Esophagus squamous epithelium (tissue), 5 donors: ENCODE data around the gene VTI1B. TPM values are rescaled to one million over a fixed set of nuclear protein-coding genes. Genes with fewer than 3 reads are reported as not detected.
"Not testable (repeated sequence)": the region's sequence is repeated elsewhere in the genome, so short reads cannot be mapped to it uniquely, and the experiment has no call there.

Experiments used
- DNase-seq: peaks from one replicate; lab custom pipeline; 2025; lab: John Stamatoyannopoulos, UW
- H3K27ac ChIP-seq, 4 donors: fragments of 200-600 bp; sonication (generic); one replicate each; pipeline ENCODE4 v1.5.1; 2016 to 2019; ENCODE audit warnings: mild to moderate bottlenecking in 1 of 4
- H3K27me3 ChIP-seq, 4 donors: fragments of 200-600 bp; sonication (generic); 1 replicate in 3 of 4; 2 replicates in 1 of 4; pipeline versions ENCODE4 v1.5.1 to v1.6.0; 2017 to 2021; ENCODE audit warnings: antibody characterized with exemption in 1 of 4
- H3K36me3 ChIP-seq, 3 donors: fragments of 200-600 bp; sonication (generic); one replicate each; pipeline ENCODE4 v1.5.1; 2016 to 2019
- H3K4me1 ChIP-seq, 3 donors: fragments of 200-600 bp; sonication (generic); one replicate each; pipeline ENCODE4 v1.5.1; 2017 to 2019
- H3K4me3 ChIP-seq, 4 donors: fragments of 200-600 bp; sonication (generic); 1 replicate in 3 of 4; 2 replicates in 1 of 4; pipeline ENCODE4 v1.5.1; 2016 to 2019; ENCODE audit warnings: mild to moderate bottlenecking in 2 of 4, moderate library complexity in 1 of 4
- H3K9me3 ChIP-seq, 3 donors: fragments of 200-600 bp; sonication (generic); one replicate each; pipeline ENCODE4 v1.5.1; 2016 to 2019
- POLR2A ChIP-seq, 4 donors: fragments of 450-650 bp; IDR thresholded peaks; one replicate each; pipeline ENCODE4 v1.6.1; 2017; ENCODE audit warnings: antibody characterized with exemption in 4 of 4, mild to moderate bottlenecking in 4 of 4, moderate library complexity in 3 of 4
- WGBS, 2 donors: methylation state at CpG; one replicate each; pipeline ENCODE4 v1.1.5; 2018; 5-methylcytosine and 5-hydroxymethylcytosine counted together
- intact Hi-C: fragments of 100-400 bp; cut with DNase I; formaldehyde crosslinking; loops from one replicate; pipeline ENCODE4 v1.15.0; 2022
- total RNA-seq, 4 donors: library from RNA; depleted of rRNA; stranded (reverse); fragments of >200 nt; gene quantifications; one replicate each; pipeline ENCODE4 v1.1.0, GENCODE V29; 2016
- TF ChIP-seq, protein P1 (sequence below), 6 experiments: fragments of 450-650 bp in 4 of 6; fragments of 200-600 bp in 2 of 6; sonication (generic) in 2 of 6; IDR thresholded peaks; one replicate each; pipeline ENCODE4 v1.5.1; 2016 to 2019; ENCODE audit warnings: antibody characterized with exemption in 6 of 6, mild to moderate bottlenecking in 4 of 6, moderate library complexity in 4 of 6
- donor health status: DM: yes; HTN: yes; CAD: no.

VTI1B gene
- total RNA-seq, 4 donors from 2014 or later, result 41.3 to 57.7 (median 52.3) TPM

DNA sequence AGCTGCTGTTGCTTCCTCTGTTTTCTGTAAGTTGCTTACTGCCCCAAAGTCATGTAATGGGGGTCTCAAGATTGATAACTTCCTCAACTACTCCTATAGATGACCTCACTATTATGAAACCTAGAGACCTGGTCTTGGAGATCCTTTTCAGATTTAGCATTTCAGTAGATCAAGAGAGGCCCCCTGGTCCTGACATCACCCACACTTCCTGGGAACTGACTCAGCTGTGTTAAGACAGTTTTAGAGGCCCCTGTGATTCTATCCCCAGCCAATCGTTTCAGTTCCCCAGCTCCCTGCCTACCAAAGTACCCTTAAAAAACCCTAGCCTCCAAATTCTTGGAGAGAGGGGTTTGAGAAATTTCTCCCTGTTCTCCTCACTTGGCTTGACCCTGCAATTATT, 63.9 kb downstream of the VTI1B start:
- Histone ChIP-seq H3K4me1 (no peaks in the 10 kb centered on the region), H3K4me3 (no peak overlapping the region), H3K27me3 (peaks cover 0 to 6% (median 0%) of the 10 kb centered on the region in 4 donors), H3K36me3 (no peaks in the 10 kb centered on the region), H3K27ac (no peak overlapping the region), H3K9me3 (no peaks in the 10 kb centered on the region)
- TF ChIP-seq, protein P1, sequence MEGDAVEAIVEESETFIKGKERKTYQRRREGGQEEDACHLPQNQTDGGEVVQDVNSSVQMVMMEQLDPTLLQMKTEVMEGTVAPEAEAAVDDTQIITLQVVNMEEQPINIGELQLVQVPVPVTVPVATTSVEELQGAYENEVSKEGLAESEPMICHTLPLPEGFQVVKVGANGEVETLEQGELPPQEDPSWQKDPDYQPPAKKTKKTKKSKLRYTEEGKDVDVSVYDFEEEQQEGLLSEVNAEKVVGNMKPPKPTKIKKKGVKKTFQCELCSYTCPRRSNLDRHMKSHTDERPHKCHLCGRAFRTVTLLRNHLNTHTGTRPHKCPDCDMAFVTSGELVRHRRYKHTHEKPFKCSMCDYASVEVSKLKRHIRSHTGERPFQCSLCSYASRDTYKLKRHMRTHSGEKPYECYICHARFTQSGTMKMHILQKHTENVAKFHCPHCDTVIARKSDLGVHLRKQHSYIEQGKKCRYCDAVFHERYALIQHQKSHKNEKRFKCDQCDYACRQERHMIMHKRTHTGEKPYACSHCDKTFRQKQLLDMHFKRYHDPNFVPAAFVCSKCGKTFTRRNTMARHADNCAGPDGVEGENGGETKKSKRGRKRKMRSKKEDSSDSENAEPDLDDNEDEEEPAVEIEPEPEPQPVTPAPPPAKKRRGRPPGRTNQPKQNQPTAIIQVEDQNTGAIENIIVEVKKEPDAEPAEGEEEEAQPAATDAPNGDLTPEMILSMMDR (IDR thresholded peaks at IDR 0.05), result no peak
- TF ChIP-seq POLR2A (IDR thresholded peaks at IDR 0.05), result no peak
- intact Hi-C loops, result loop anchor here (10.0 kb wide), 1 partner anchor 54 kb away; no protein-coding TSS in a partner anchor
- WGBS, 2 donors, result 57 to 72% methylated on average over 1 of the region's 1 CpG
- DNase-seq, result no peak

DNA sequence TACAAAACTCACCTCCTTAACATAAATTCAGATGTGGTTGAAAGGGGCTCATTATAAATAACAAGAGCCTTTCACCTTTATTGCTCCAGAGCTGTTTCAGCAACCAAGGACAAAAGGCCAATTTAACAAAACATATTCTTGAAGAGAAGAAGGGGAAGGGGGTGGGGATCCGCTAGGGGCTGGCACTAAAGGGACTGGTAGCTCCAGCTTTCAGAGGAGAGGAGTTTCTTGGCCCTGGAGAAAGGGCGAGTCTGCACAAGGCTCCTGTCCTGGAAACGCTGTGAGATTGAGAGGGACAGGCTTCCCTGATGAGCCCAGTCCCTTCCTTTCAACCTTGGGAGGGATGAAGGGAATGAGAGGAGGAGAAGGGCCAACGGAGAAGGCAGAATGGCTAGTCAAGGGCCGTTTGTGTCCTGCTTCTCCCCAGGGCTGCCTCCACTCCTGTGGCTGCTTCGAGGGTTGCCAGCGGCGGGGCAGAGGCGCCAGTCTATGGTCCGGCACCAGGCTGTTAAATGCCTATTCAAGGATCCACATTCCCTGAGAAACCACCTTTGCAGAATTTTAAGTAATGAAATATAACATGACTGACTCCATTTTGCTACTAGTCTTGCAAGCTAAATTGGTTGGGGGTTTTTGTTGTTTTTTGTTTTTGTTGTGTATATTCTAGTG, 64.7 kb downstream of the VTI1B start:
- TF ChIP-seq, protein P1 (IDR thresholded peaks at IDR 0.05), result no peak
- no peak for TF ChIP-seq POLR2A (IDR thresholded peaks at IDR 0.05)
- H3K4me3 ChIP-seq, result no peak overlapping the region
- WGBS, 2 donors, result 64 to 76% methylated on average over 10 of the region's 10 CpGs
- DNase-seq, result no peak
- no peaks in the 10 kb centered on the region for H3K4me1 ChIP-seq
- no peaks in the 10 kb centered on the region for H3K36me3 ChIP-seq
- intact Hi-C loops, result loop anchor here (10.0 kb wide), 1 partner anchor 55 kb away; no protein-coding TSS in a partner anchor
- H3K27ac ChIP-seq, result no peak overlapping the region
- H3K27me3 ChIP-seq, result peaks cover 0 to 6% (median 0%) of the 10 kb centered on the region in 4 donors
- H3K9me3 ChIP-seq, result no peaks in the 10 kb centered on the region

DNA sequence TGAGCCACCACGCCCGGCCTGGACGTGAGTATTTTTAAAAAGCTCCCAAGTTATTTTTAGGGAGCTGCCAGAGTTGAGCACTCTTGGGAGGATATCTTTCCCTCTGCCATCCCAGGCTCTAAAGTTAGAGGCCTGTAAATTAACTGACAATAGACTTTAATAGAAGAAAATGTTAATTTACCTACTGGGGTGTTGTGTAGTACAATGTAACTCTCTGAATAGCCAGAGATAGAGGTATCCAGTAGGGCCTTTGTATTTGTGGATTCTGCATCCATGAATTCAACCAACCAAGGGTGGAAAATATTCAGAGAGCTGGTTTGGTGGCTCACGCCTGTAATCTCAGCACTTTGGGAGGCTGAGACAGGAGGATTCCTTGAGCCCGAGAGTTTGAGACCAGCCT, 66.8 kb downstream of the VTI1B start:
- no peaks in the 10 kb centered on the region for H3K9me3 ChIP-seq
- H3K36me3 ChIP-seq, result no peaks in the 10 kb centered on the region
- no peak for DNase-seq
- no peak overlapping the region for H3K4me3 ChIP-seq
- H3K4me1 ChIP-seq, result no peaks in the 10 kb centered on the region
- H3K27ac ChIP-seq, result no peak overlapping the region
- H3K27me3 ChIP-seq, result peaks cover 0 to 6% (median 0%) of the 10 kb centered on the region in 4 donors
- WGBS, 2 donors, result 84 to 100% methylated on average over 2 to 4 of the region's 5 CpGs
- intact Hi-C loops, result no loop called here
- no peak for TF ChIP-seq POLR2A (IDR thresholded peaks at IDR 0.05)
- TF ChIP-seq, protein P1 (IDR thresholded peaks at IDR 0.05), result no peak

DNA sequence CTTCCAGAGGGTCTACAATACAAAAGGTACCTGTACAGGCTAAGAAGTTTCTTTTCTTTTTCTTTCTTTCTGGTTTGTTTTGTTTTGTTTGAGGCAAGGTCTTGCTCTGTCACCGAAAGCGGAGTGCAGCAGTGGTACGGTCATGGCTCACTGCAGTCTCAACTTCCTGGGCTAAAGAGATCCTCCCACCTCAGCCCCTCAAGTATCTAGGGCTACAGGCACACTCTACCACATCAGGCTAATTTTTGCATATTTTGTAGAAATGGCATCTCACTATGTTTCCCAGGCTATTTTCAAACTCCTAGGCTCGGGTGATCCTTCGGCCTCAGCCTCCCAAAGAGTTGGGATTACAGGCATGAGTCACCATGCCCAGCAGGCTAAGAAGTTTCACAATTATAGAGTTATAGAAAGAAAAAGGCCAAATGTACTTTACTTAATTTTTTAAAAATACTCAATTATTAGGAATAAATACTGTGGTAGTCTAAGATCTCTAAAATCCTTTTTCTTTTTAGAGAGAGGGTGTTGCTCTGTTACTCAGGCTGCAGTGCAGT, 71.4 kb downstream of the VTI1B start:
- no peak overlapping the region for H3K4me3 ChIP-seq
- peaks cover 3 to 23% (median 11%) of the 10 kb centered on the region in 3 donors for H3K4me1 ChIP-seq
- WGBS, 2 donors, result 56 to 64% methylated on average over 5 of the region's 5 CpGs
- no peaks in the 10 kb centered on the region for H3K36me3 ChIP-seq
- H3K9me3 ChIP-seq, result no peaks in the 10 kb centered on the region
- no peak overlapping the region for H3K27ac ChIP-seq
- no peak for TF ChIP-seq POLR2A (IDR thresholded peaks at IDR 0.05)
- TF ChIP-seq, protein P1 (IDR thresholded peaks at IDR 0.05), result no peak
- no peak for DNase-seq
- no peaks in the 10 kb centered on the region for H3K27me3 ChIP-seq
- intact Hi-C loops, result no loop called here

DNA sequence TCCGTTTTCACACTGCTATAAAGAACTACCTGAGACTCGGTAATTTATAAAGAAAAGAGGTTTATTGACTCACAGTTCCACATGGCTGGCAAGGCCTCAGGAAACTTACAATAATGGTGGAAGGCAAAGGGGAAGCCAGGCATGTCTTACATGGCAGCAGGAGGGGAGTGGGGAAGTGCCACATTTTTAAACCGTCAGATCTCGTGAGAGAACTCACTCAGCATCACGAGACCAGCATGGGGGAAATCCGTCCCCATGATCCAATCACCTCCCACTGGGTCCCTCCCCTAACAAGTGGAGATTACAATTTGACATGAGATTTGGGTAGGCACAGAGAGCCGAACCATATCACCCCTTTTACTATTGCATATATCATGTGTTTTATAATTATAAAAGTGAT, 72.4 kb downstream of the VTI1B start:
- no peak for DNase-seq
- no peak overlapping the region for H3K27ac ChIP-seq
- WGBS, 2 donors, result 58 to 65% methylated on average over 6 to 7 of the region's 7 CpGs
- H3K9me3 ChIP-seq, result no peaks in the 10 kb centered on the region
- TF ChIP-seq, protein P1 (IDR thresholded peaks at IDR 0.05), result no peak
- no peak for TF ChIP-seq POLR2A (IDR thresholded peaks at IDR 0.05)
- peaks cover 3 to 24% (median 11%) of the 10 kb centered on the region in 3 donors for H3K4me1 ChIP-seq
- intact Hi-C loops, result no loop called here
- H3K36me3 ChIP-seq, result no peaks in the 10 kb centered on the region
- H3K27me3 ChIP-seq, result no peaks in the 10 kb centered on the region
- H3K4me3 ChIP-seq, result no peak overlapping the region

DNA sequence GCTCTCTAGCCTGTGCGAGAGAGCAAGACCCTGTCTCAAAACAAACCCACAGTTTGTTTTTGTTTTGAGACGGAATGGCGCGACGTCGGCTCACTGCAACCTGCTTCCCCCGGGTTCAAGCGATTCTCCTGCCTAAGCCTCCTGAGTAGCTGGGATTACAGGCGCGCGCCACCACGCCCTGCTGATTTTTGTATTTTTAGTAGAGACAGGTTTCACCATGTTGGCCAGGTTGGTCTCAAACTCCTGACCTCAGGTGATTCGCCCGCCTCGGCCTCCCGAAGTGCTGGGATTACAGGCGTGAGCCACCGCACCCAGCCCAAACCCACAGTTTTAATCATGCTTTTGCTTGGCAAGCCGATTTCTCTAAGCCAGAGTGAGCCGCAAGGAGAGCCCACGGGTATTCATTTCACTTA, 73.9 kb downstream of the VTI1B start:
- WGBS, 2 donors, result 82 to 94% methylated on average over 17 to 20 of the region's 21 CpGs
- H3K9me3 ChIP-seq, DNase-seq, H3K36me3 ChIP-seq, intact Hi-C loops, H3K27me3 ChIP-seq: not testable (repeated sequence)
- Histone ChIP-seq H3K4me3 (peak overlapping the region; percentile 76 to 85 (median 82)), H3K4me1 (peaks cover 3 to 24% (median 11%) of the 10 kb centered on the region in 3 donors), H3K27ac (peak overlapping the region; percentile 86 to 93 (median 91))
